HepG2 (cell line): Measurements from ENCODE around the gene PFDN2. TPM values are rescaled to one million over a fixed set of nuclear protein-coding genes. Genes with fewer than 3 reads are reported as not detected.

Experiments
- ATAC-seq: fragments of 200-7000 bp; cut with Tn5 transposase; 3 replicates; pipeline ENCODE4 v1.9.1; 2020; ENCODE audit warnings: mild to moderate bottlenecking, moderate library complexity
- BruUV-seq: library from RNA; stranded (reverse); fragments of 400-500 nt; replicated peaks from 2 replicates; lab custom pipeline; 2021; lab: Mats Ljungman, UMichigan
- CTCF ChIA-PET: fragments of 300-600 bp; formaldehyde crosslinking; extraction: SDS; loops from one replicate; lab custom pipeline; 2021; ENCODE audit warnings: low total read pairs, inconsistent platforms, low intra/inter-chr PET ratio; lab: Yijun Ruan, JAX
- POLR2A ChIA-PET: fragments of 350-600 bp; sonication (Branson Sonifier 250); formaldehyde crosslinking; loops from one replicate; lab custom pipeline; 2020; ENCODE audit warnings: antibody characterized with exemption, inconsistent platforms; lab: Yijun Ruan, JAX
- DNase-seq: peaks from one replicate; pipeline ENCODE4 v3.0.0-alpha.2; 2015; ENCODE audit warnings: low spot score
- FAIRE-seq: peaks from 3 replicates; lab custom pipeline; 2011; peaks lifted over from hg19 to GRCh38; lab: Jason Lieb, UNC
- H2AFZ ChIP-seq: one replicate; pipeline ENCODE4 v1.6.1; 2011; ENCODE audit warnings: low read length, inconsistent platforms
- H3K27ac ChIP-seq: fragments of 300-600 bp; 3 replicates; pipeline ENCODE4 v1.8.0; 2011; ENCODE audit warnings: mixed run types, mild to moderate bottlenecking, mixed read lengths, low read length, inconsistent platforms; ENCODE audit not compliant: insufficient read depth; ENCODE audit errors: extremely low read length
- H3K27me3 ChIP-seq, 2 experiments: fragments of 200-600 bp in 1 of 2; 2 replicates in 1 of 2; 3 replicates in 1 of 2; pipeline versions ENCODE4 v1.6.0 to v1.8.0; 2011; ENCODE audit warnings: low read length in 2 of 2, mild to moderate bottlenecking in 2 of 2, moderate library complexity in 2 of 2, inconsistent platforms in 1 of 2; ENCODE audit not compliant: insufficient read depth in 2 of 2, control insufficient read depth in 1 of 2
- H3K36me3 ChIP-seq, 2 experiments: fragments of 200-600 bp in 1 of 2; replicated peaks in 1 of 2; 2 replicates in 1 of 2; 3 replicates in 1 of 2; pipeline versions ENCODE4 v1.5.1 to v1.8.0; 2011; ENCODE audit warnings: low read length in 2 of 2, inconsistent platforms in 1 of 2; ENCODE audit not compliant: insufficient read depth in 2 of 2, control insufficient read depth in 1 of 2
- H3K4me1 ChIP-seq: 2 replicates; pipeline ENCODE4 v1.5.1; 2012; ENCODE audit warnings: low read length, inconsistent platforms; ENCODE audit not compliant: insufficient read depth
- H3K4me2 ChIP-seq: 2 replicates; pipeline ENCODE4 v1.6.0; 2011; ENCODE audit warnings: low read depth, low read length, inconsistent platforms
- H3K4me3 ChIP-seq, 3 experiments: fragments of 200-600 bp in 1 of 3; sonication (generic), shearing (Covaris generic) in 1 of 3; replicated peaks in 1 of 3; 2 replicates each; pipeline ENCODE4 v1.5.1; 2011 to 2016; ENCODE audit warnings: low read length in 3 of 3, inconsistent platforms in 2 of 3, low read depth in 2 of 3, mild to moderate bottlenecking in 2 of 3, control low read depth in 1 of 3, mixed read lengths in 1 of 3; ENCODE audit not compliant: insufficient read depth in 1 of 3
- H3K79me2 ChIP-seq: one replicate; pipeline ENCODE4 v1.6.1; 2011; ENCODE audit warnings: low read length, inconsistent platforms; ENCODE audit not compliant: insufficient read depth
- H3K9ac ChIP-seq: 2 replicates; pipeline ENCODE4 v1.6.0; 2011; ENCODE audit warnings: mild to moderate bottlenecking, low read depth, low read length, inconsistent platforms; ENCODE audit not compliant: insufficient read depth
- H3K9me3 ChIP-seq: 2 replicates; pipeline ENCODE4 v1.5.1; 2012; ENCODE audit warnings: mild to moderate bottlenecking, low read length
- H4K20me1 ChIP-seq: 2 replicates; pipeline ENCODE4 v1.6.0; 2011; ENCODE audit warnings: inconsistent platforms, mild to moderate bottlenecking, low read length, moderate library complexity; ENCODE audit not compliant: insufficient read depth
- CHCHD3 ChIP-seq: sonication (generic); formaldehyde crosslinking; IDR thresholded peaks from 2 replicates; pipeline ENCODE4 v1.8.0; 2022; ENCODE audit warnings: mild to moderate bottlenecking, missing genetic modification reagents, moderate library complexity
- E2F2 ChIP-seq: sonication (generic); formaldehyde crosslinking; IDR thresholded peaks from 2 replicates; pipeline ENCODE4 v1.4.0; 2020; ENCODE audit warnings: missing genetic modification reagents, borderline replicate concordance
- ELF3 ChIP-seq: IDR thresholded peaks from 2 replicates; pipeline ENCODE4 v1.6.1; 2016; ENCODE audit warnings: missing genetic modification reagents, missing compliant biosample characterization
- FOSL2 ChIP-seq: sonication (generic); formaldehyde crosslinking; IDR thresholded peaks from 2 replicates; pipeline ENCODE4 v1.4.0; 2020; ENCODE audit warnings: missing genetic modification reagents
- MAFG ChIP-seq: sonication (generic); formaldehyde crosslinking; IDR thresholded peaks from 2 replicates; pipeline ENCODE4 v1.5.1; 2020; ENCODE audit warnings: mild to moderate bottlenecking, missing genetic modification reagents
- MAFK ChIP-seq, 2 experiments: IDR thresholded peaks in 1 of 2; conservative IDR thresholded peaks in 1 of 2; 2 replicates each; pipeline ENCODE4 v1.6.1; 2011; ENCODE audit warnings: improper control_type of control experiment in 2 of 2, low read length in 2 of 2
- MED1 ChIP-seq: sonication (generic); formaldehyde crosslinking; IDR thresholded peaks from 2 replicates; pipeline ENCODE4 v1.4.0; 2020; ENCODE audit warnings: missing genetic modification reagents
- MEIS1 ChIP-seq: sonication (generic); formaldehyde crosslinking; IDR thresholded peaks from 2 replicates; pipeline ENCODE4 v1.9.0; 2021; ENCODE audit warnings: mild to moderate bottlenecking, missing genetic modification reagents, moderate library complexity, borderline replicate concordance
- RBAK ChIP-seq: sonication (generic); formaldehyde crosslinking; IDR thresholded peaks from 2 replicates; pipeline ENCODE4 v1.5.1; 2020; ENCODE audit warnings: mild to moderate bottlenecking, missing genetic modification reagents
- SETDB1 ChIP-seq: sonication (generic); formaldehyde crosslinking; IDR thresholded peaks from 2 replicates; pipeline ENCODE4 v1.5.1; 2020; ENCODE audit warnings: missing genetic modification reagents, mild to moderate bottlenecking, borderline replicate concordance
- SMARCC2 ChIP-seq: fragments of 450-650 bp; IDR thresholded peaks from 2 replicates; pipeline ENCODE4 v1.6.1; 2017; ENCODE audit warnings: antibody characterized with exemption, mild to moderate bottlenecking
- TEAD3 ChIP-seq: optimal IDR thresholded peaks from 2 replicates; pipeline ENCODE3; 2016; ENCODE audit warnings: borderline replicate concordance
- TRIM22 ChIP-seq: fragments of 450-650 bp; IDR thresholded peaks from 2 replicates; pipeline ENCODE4 v1.6.1; 2017
- ZNF496 ChIP-seq: sonication (generic); formaldehyde crosslinking; IDR thresholded peaks from 2 replicates; pipeline ENCODE4 v1.8.1; 2023; ENCODE audit warnings: mild to moderate bottlenecking, moderate library complexity, missing genetic modification reagents; ENCODE audit not compliant: insufficient replicate concordance
- ZNF556 ChIP-seq: sonication (generic); formaldehyde crosslinking; IDR thresholded peaks from 2 replicates; pipeline ENCODE4 v1.4.0; 2020; ENCODE audit warnings: mild to moderate bottlenecking, missing genetic modification reagents, borderline replicate concordance
- ZNF564 ChIP-seq: sonication (generic); formaldehyde crosslinking; IDR thresholded peaks from 2 replicates; pipeline ENCODE4 v1.8.1; 2023; ENCODE audit warnings: mild to moderate bottlenecking, missing genetic modification reagents
- ZNF639 ChIP-seq: conservative IDR thresholded peaks from 2 replicates; pipeline ENCODE4 v1.6.1; 2018; ENCODE audit warnings: missing genetic modification reagents
- ZNF746 ChIP-seq: sonication (generic); formaldehyde crosslinking; IDR thresholded peaks from 2 replicates; pipeline ENCODE4 v1.8.0; 2022; ENCODE audit warnings: mild to moderate bottlenecking, missing genetic modification reagents
- WGBS: methylation state at CpG from one replicate; pipeline ENCODE4 v1.1.6; 2017; ENCODE audit warnings: low lambda C conversion rate; 5-methylcytosine and 5-hydroxymethylcytosine counted together
- in situ Hi-C: cut with HindIII; loops from 2 replicates; pipeline ENCODE4 v1.10.0; 2017; ENCODE audit warnings: low pct_unique_long_range_greater_than_20kb; ENCODE audit not compliant: extremely low pct_ligation_motif_present
- intact Hi-C: fragments of 100-400 bp; cut with micrococcal nuclease; formaldehyde crosslinking; loops from one replicate; pipeline ENCODE4 v1.10.0; 2022; ENCODE audit not compliant: unreplicated experiment
- polyA plus RNA-seq, 8 experiments: library from polyadenylated mRNA; depleted of rRNA in 3 of 8; stranded (reverse) in 7 of 8; unstranded in 1 of 8; fragments of >200 nt; fragmentation: Illumina TruSeq in 4 of 8; extraction: Trizol in 4 of 8; gene quantifications; 2 replicates each; pipeline versions ENCODE4 v1.2.1 to v1.2.3, GENCODE V29; 2011 to 2016; ENCODE audit warnings: low read depth in 4 of 8, missing spikeins in 1 of 8, mixed read lengths in 1 of 8; ENCODE audit not compliant: insufficient read depth in 1 of 8
- total RNA-seq, 5 experiments: library from RNA; depleted of rRNA; stranded (reverse); fragments of >200 nt; fragmentation: Illumina TruSeq; extraction: Trizol; gene quantifications; 2 replicates each; pipeline ENCODE4 v1.2.3, GENCODE V29; 2016; ENCODE audit warnings: low read depth in 1 of 5

PFDN2 gene
- total and polyA plus RNA-seq, 2 of the 13 experiments (the other 11 are each of a cell fraction or from before 2014, with no cell fraction given), result 62.6 to 63.6 TPM

GRCh38 chr1:161080441-161081405 lies 37.1 kb downstream of the PFDN2 start:
- Histone ChIP-seq H4K20me1 (no peaks in the 10 kb centered on the region), H3K79me2 (no peaks in the 10 kb centered on the region), H3K4me3 (no peak overlapping the region), H3K36me3 (no peaks in the 10 kb centered on the region), H3K4me2 (no peak overlapping the region), H3K9me3 (no peaks in the 10 kb centered on the region), H3K27ac (no peak overlapping the region), H3K4me1 (peaks cover 36% of the 10 kb centered on the region), H3K9ac (no peak overlapping the region), H3K27me3 (no peaks in the 10 kb centered on the region; a peak in 1 of 5 replicates), H2AFZ (no peak overlapping the region)
- TF ChIP-seq MAFG (CRISPR knock-in tag) (no peak), MEIS1 (CRISPR knock-in tag) (no peak), CHCHD3 (CRISPR knock-in tag) (no peak), SMARCC2 (no peak), ZNF639 (CRISPR knock-in tag) (no peak), SETDB1 (CRISPR knock-in tag) (no peak), MAFK (conservative IDR thresholded peaks at IDR 0.05 in 1 of 2, IDR thresholded peaks at IDR 0.05 in 1 of 2; ENCODE audit: low read length in 2 of 2) (no peak), ZNF564 (CRISPR knock-in tag) (no peak), ZNF746 (no peak), E2F2 (CRISPR knock-in tag) (no peak), TEAD3 (CRISPR knock-in tag) (no peak), RBAK (CRISPR knock-in tag) (no peak), ZNF556 (CRISPR knock-in tag) (no peak), ELF3 (CRISPR knock-in tag) (no peak), FOSL2 (no peak), ZNF496 (no peak), MED1 (CRISPR knock-in tag) (no peak), TRIM22 (no peak)
- in situ Hi-C loops, result no loop called here
- no peak for FAIRE-seq
- ChIA-PET POLR2A (no interaction called here), CTCF (no interaction called here)
- intact Hi-C loops, result no loop called here
- 16% methylated on average over 5 of the region's 5 CpGs for WGBS
- BruUV-seq, result no TSS peak
- no peak for DNase-seq
- ATAC-seq, result no peak
